ENCODE data around the gene CNMD. TPM values are rescaled to one million over a fixed set of nuclear protein-coding genes. Genes with fewer than 3 reads are reported as not detected.

The CNMD gene
- total and polyA plus RNA-seq, 2 of the 4 experiments (the other 2 are of a cell fraction): not detected

GRCh38 chr13:52726258-52726657, 13.4 kb downstream of the CNMD start:
- no peaks in the 10 kb centered on the region for H3K79me1 ChIP-seq (ENCODE audit: low read depth in 1 of 2, low read length in 2 of 2)
- CTCF ChIA-PET: no interaction called here

More at GRCh38 chr13:52726258-52726657, 13.4 kb downstream of the CNMD start:
- dilution Hi-C loops (cut with HindIII; ENCODE audit: low sequenced_read_pairs, unreplicated experiment) (no loop called here), in situ Hi-C loops (cut with MboI; ENCODE audit: low sequenced_read_pairs) (no loop called here), intact Hi-C loops (cut with micrococcal nuclease) (no loop called here)
- Histone ChIP-seq H4K91ac (ENCODE audit: insufficient read depth, low read depth, low read length) (no peak overlapping the region), H3K36me3 (ENCODE audit: control insufficient read depth, insufficient read depth, low read length) (no peaks in the 10 kb centered on the region), H3K9me3 (ENCODE audit: control insufficient read depth, insufficient read depth, low read length) (no peaks in the 10 kb centered on the region), H2BK120ac (ENCODE audit: low read depth, low read length) (no peak overlapping the region), H2BK15ac (ENCODE audit: low read depth, low read length) (no peak overlapping the region), H4K20me1 (ENCODE audit: insufficient read depth, low read length) (no peaks in the 10 kb centered on the region), H3K9ac (ENCODE audit: low read depth, low read length) (no peak overlapping the region), H3K18ac (ENCODE audit: low read depth, low read length) (no peak overlapping the region), H3K56ac (ENCODE audit: extremely low read depth, insufficient read depth, low read length) (no peak overlapping the region), H3K4ac (ENCODE audit: low read depth, low read length) (no peak overlapping the region), H3K27me3 (ENCODE audit: control insufficient read depth, insufficient read depth, low read length) (no peaks in the 10 kb centered on the region), H2BK5ac (ENCODE audit: low read depth, low read length, poor library complexity, severe bottlenecking) (no peak overlapping the region), H3K4me3 (ENCODE audit: insufficient read depth, low read depth, low read length) (no peak overlapping the region), H2AFZ (replicated peaks; ENCODE audit: low read length, poor library complexity) (no peak overlapping the region), H3K27ac (ENCODE audit: insufficient read depth, low read length) (no peak overlapping the region), H3K14ac (replicated peaks; ENCODE audit: low read depth, low read length) (no peak overlapping the region), H4K5ac (ENCODE audit: low read depth, low read length) (no peak overlapping the region), H4K8ac (ENCODE audit: low read depth in 2 of 2, low read length in 2 of 2) (no peak overlapping the region), H3K9me1 (ENCODE audit: insufficient read depth, low read length) (no peaks in the 10 kb centered on the region), H2BK20ac (ENCODE audit: low read depth, low read length) (no peak overlapping the region), H3K23ac (ENCODE audit: low read depth, low read length) (no peak overlapping the region), H2AK5ac (ENCODE audit: low read depth, low read length) (no peak overlapping the region), H2AK9ac (replicated peaks; ENCODE audit: low read depth, low read length, poor library complexity) (no peak overlapping the region), H3K4me2 (ENCODE audit: low read depth, low read length) (no peak overlapping the region), H3K4me1 (ENCODE audit: control insufficient read depth, insufficient read depth, low read length) (no peaks in the 10 kb centered on the region)
- WGBS, 2 experiments (ENCODE audit: extremely low coverage in 2 of 2, insufficient read length in 1 of 2): no CpG with 5 or more reads among the region's 2 CpGs
- DNase-seq (no peak), ATAC-seq (ENCODE audit: low read depth) (no peak)
- no peak for TF ChIP-seq MXI1 (IDR thresholded peaks at IDR 0.05; ENCODE audit: borderline replicate concordance, low read depth, low read length)
- POLR2A ChIA-PET (ENCODE audit: unreplicated experiment): interaction anchor here (0.5 kb wide), 1 partner anchor 240 kb away, joined by 4 read pairs; no protein-coding TSS in a partner anchor
- no TSS peak for BruUV-seq (replicated peaks)
